Panc1 (cell line): ENCODE results near the gene RABEP1.

Source experiments
- POLR2AphosphoS5 ChIP-seq: IDR thresholded peaks from 2 replicates; pipeline ENCODE4 v1.6.1; 2012; ENCODE audit warnings: mild to moderate bottlenecking, low read depth, low read length, moderate library complexity
- REST ChIP-seq, 2 experiments: IDR thresholded peaks; 2 replicates each; pipeline ENCODE4 v1.6.1; 2011 to 2012; ENCODE audit warnings: low read depth in 2 of 2, control low read depth in 1 of 2, low read length in 1 of 2, mild to moderate bottlenecking in 1 of 2, moderate library complexity in 1 of 2; ENCODE audit not compliant: insufficient read depth in 1 of 2
- SIN3A ChIP-seq: IDR thresholded peaks from 2 replicates; pipeline ENCODE4 v1.6.1; 2012; ENCODE audit warnings: low read depth, mild to moderate bottlenecking, low read length, moderate library complexity, borderline replicate concordance; ENCODE audit not compliant: insufficient read depth
- TCF7L2 ChIP-seq: IDR thresholded peaks from 2 replicates; pipeline ENCODE4 v1.6.1; 2011; ENCODE audit warnings: mild to moderate bottlenecking, low read depth, low read length, inconsistent platforms
- TF ChIP-seq, protein P1 (sequence below): fragments of 450-650 bp; IDR thresholded peaks from 2 replicates; pipeline ENCODE4 v1.5.1; 2017; ENCODE audit warnings: mild to moderate bottlenecking

- TF ChIP-seq, protein P1, sequence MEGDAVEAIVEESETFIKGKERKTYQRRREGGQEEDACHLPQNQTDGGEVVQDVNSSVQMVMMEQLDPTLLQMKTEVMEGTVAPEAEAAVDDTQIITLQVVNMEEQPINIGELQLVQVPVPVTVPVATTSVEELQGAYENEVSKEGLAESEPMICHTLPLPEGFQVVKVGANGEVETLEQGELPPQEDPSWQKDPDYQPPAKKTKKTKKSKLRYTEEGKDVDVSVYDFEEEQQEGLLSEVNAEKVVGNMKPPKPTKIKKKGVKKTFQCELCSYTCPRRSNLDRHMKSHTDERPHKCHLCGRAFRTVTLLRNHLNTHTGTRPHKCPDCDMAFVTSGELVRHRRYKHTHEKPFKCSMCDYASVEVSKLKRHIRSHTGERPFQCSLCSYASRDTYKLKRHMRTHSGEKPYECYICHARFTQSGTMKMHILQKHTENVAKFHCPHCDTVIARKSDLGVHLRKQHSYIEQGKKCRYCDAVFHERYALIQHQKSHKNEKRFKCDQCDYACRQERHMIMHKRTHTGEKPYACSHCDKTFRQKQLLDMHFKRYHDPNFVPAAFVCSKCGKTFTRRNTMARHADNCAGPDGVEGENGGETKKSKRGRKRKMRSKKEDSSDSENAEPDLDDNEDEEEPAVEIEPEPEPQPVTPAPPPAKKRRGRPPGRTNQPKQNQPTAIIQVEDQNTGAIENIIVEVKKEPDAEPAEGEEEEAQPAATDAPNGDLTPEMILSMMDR = no peak
- TF ChIP-seq SIN3A (no peak), POLR2AphosphoS5 (no peak), TCF7L2 (no peak), REST (IDR thresholded peaks at IDR 0.05; ENCODE audit: insufficient read depth in 1 of 2, low read depth in 2 of 2, low read length in 1 of 2) (no peak)
Measured at GRCh38 chr17:5248821-5249479, 33.1 kb upstream of the RABEP1 start.
